GM04504 (cell line): ENCODE data around the gene MBD5.

Source experiments
- DNase-seq: peaks from one replicate; pipeline ENCODE4 v3.0.0-alpha.2; 2012; ENCODE audit warnings: low read depth

The MBD5 gene

GRCh38 chr2:148303161-148303560 is 282.3 kb downstream of the MBD5 start:
- no peak for DNase-seq

GRCh38 chr2:148305476-148305875 is 284.6 kb downstream of the MBD5 start:
- DNase-seq, result no peak

- no peak for DNase-seq
Measured at GRCh38 chr2:148306027-148306426, 285.1 kb downstream of the MBD5 start.

- DNase-seq, result no peak
Measured at GRCh38 chr2:148317598-148317997, 296.7 kb downstream of the MBD5 start.

GRCh38 chr2:148338541-148338940 is 317.6 kb downstream of the MBD5 start:
- DNase-seq, result peak; percentile 34

GRCh38 chr2:148342086-148342485 is 321.2 kb downstream of the MBD5 start:
- peak; percentile 58 for DNase-seq

- no peak for DNase-seq
Measured at GRCh38 chr2:148350199-148350598, 329.3 kb downstream of the MBD5 start.

- DNase-seq, result no peak
Measured at GRCh38 chr2:148351437-148352143, 330.7 kb downstream of the MBD5 start.

- no peak for DNase-seq
Measured at GRCh38 chr2:148358375-148358774, 337.5 kb downstream of the MBD5 start.

GRCh38 chr2:148360662-148361061 is 339.8 kb downstream of the MBD5 start:
- DNase-seq, result no peak

GRCh38 chr2:148362144-148362796 is 341.4 kb downstream of the MBD5 start:
- DNase-seq, result no peak

- no peak for DNase-seq
Measured at GRCh38 chr2:148375214-148375613, 354.3 kb downstream of the MBD5 start.

GRCh38 chr2:148391324-148391723 is 370.4 kb downstream of the MBD5 start:
- DNase-seq, result no peak

- no peak for DNase-seq
Measured at GRCh38 chr2:148402786-148403185, 381.9 kb downstream of the MBD5 start.

GRCh38 chr2:148410899-148411298 is 390.0 kb downstream of the MBD5 start:
- no peak for DNase-seq

- no peak for DNase-seq
Measured at GRCh38 chr2:148416248-148416647, 395.4 kb downstream of the MBD5 start.

GRCh38 chr2:148430101-148430500 is 409.2 kb downstream of the MBD5 start:
- no peak for DNase-seq

GRCh38 chr2:148447877-148448276 is 427.0 kb downstream of the MBD5 start:
- DNase-seq, result no peak

GRCh38 chr2:148450531-148450930 is 429.6 kb downstream of the MBD5 start:
- DNase-seq, result no peak

GRCh38 chr2:148451046-148451445 is 430.2 kb downstream of the MBD5 start:
- no peak for DNase-seq

- no peak for DNase-seq
Measured at GRCh38 chr2:148455791-148456190, 434.9 kb downstream of the MBD5 start.

- no peak for DNase-seq
Measured at GRCh38 chr2:148458171-148458570, 437.3 kb downstream of the MBD5 start.

GRCh38 chr2:148459377-148459778 is 438.5 kb downstream of the MBD5 start:
- DNase-seq, result peak; percentile 5

- DNase-seq, result no peak
Measured at GRCh38 chr2:148461876-148462275, 441.0 kb downstream of the MBD5 start.
